Effector memory CD4-positive, alpha-beta T cell (primary cell): ENCODE results near the gene ADGRE1.

ENCODE experiments used
- DNase-seq, 3 donors: peaks; one replicate each; pipeline ENCODE4 v3.0.0-alpha.2; 2020
- H3K27ac ChIP-seq: 2 replicates; pipeline ENCODE4 v1.7.0; 2013; ENCODE audit warnings: mild to moderate bottlenecking, low read length, moderate library complexity; ENCODE audit not compliant: insufficient read depth, poor library complexity, severe bottlenecking
- H3K27me3 ChIP-seq: replicated peaks from 2 replicates; pipeline ENCODE4 v1.7.0; 2013; ENCODE audit warnings: mild to moderate bottlenecking, low read length; ENCODE audit not compliant: insufficient read depth, control insufficient read depth, poor library complexity, severe bottlenecking
- H3K36me3 ChIP-seq: 2 replicates; pipeline ENCODE4 v1.7.0; 2013; ENCODE audit warnings: mild to moderate bottlenecking, low read length, moderate library complexity; ENCODE audit not compliant: control insufficient read depth, insufficient read depth
- H3K4me1 ChIP-seq: 2 replicates; pipeline ENCODE4 v1.7.0; 2013; ENCODE audit warnings: low read length, mild to moderate bottlenecking; ENCODE audit not compliant: control insufficient read depth, insufficient read depth, poor library complexity, severe bottlenecking
- H3K4me3 ChIP-seq: 2 replicates; pipeline ENCODE4 v1.7.0; 2013; ENCODE audit warnings: low read length, low read depth, mild to moderate bottlenecking; ENCODE audit not compliant: insufficient read depth, poor library complexity, severe bottlenecking
- H3K9me3 ChIP-seq: 2 replicates; pipeline ENCODE4 v1.7.0; 2013; ENCODE audit warnings: mild to moderate bottlenecking, low read length, moderate library complexity; ENCODE audit not compliant: control insufficient read depth

Gene ADGRE1

GRCh38 chr19:6970021-6970420, 82.6 kb downstream of the ADGRE1 start:
- DNase-seq = no peak
- Histone ChIP-seq H3K9me3 (no peaks in the 10 kb centered on the region), H3K36me3 (no peaks in the 10 kb centered on the region), H3K27me3 (no peaks in the 10 kb centered on the region), H3K4me3 (no peak overlapping the region), H3K4me1 (no peaks in the 10 kb centered on the region), H3K27ac (no peak overlapping the region)

- Histone ChIP-seq H3K36me3 (no peaks in the 10 kb centered on the region), H3K4me3 (no peak overlapping the region), H3K27ac (no peak overlapping the region), H3K9me3 (no peaks in the 10 kb centered on the region), H3K4me1 (no peaks in the 10 kb centered on the region), H3K27me3 (no peaks in the 10 kb centered on the region)
- no peak for DNase-seq
Measured at GRCh38 chr19:6970443-6970842, 83.1 kb downstream of the ADGRE1 start.

- Histone ChIP-seq H3K4me1 (no peaks in the 10 kb centered on the region), H3K27ac (no peak overlapping the region), H3K36me3 (no peaks in the 10 kb centered on the region), H3K4me3 (no peak overlapping the region), H3K27me3 (no peaks in the 10 kb centered on the region), H3K9me3 (no peaks in the 10 kb centered on the region)
- DNase-seq = no peak
Measured at GRCh38 chr19:6971366-6971765, 84.0 kb downstream of the ADGRE1 start.

GRCh38 chr19:6976197-6976596, 88.8 kb downstream of the ADGRE1 start:
- H3K27me3 ChIP-seq = no peaks in the 10 kb centered on the region
- H3K4me3 ChIP-seq = no peak overlapping the region
- H3K4me1 ChIP-seq = no peaks in the 10 kb centered on the region
- H3K36me3 ChIP-seq = no peaks in the 10 kb centered on the region
- DNase-seq = no peak
- no peak overlapping the region for H3K27ac ChIP-seq
- H3K9me3 ChIP-seq = peaks cover 11% of the 10 kb centered on the region

- DNase-seq = no peak
- no peaks in the 10 kb centered on the region for H3K27me3 ChIP-seq
- no peak overlapping the region for H3K27ac ChIP-seq
- H3K9me3 ChIP-seq = peaks cover 11% of the 10 kb centered on the region
- H3K36me3 ChIP-seq = no peaks in the 10 kb centered on the region
- H3K4me3 ChIP-seq = no peak overlapping the region
- H3K4me1 ChIP-seq = no peaks in the 10 kb centered on the region
Measured at GRCh38 chr19:6979399-6979798, 92.0 kb downstream of the ADGRE1 start.

- Histone ChIP-seq H3K36me3 (peaks cover 2% of the 10 kb centered on the region), H3K27ac (no peak overlapping the region), H3K27me3 (no peaks in the 10 kb centered on the region), H3K4me1 (no peaks in the 10 kb centered on the region), H3K4me3 (no peak overlapping the region), H3K9me3 (peaks cover 2% of the 10 kb centered on the region)
- no peak for DNase-seq
Measured at GRCh38 chr19:6983448-6983847, 96.1 kb downstream of the ADGRE1 start.

- Histone ChIP-seq H3K9me3 (no peaks in the 10 kb centered on the region), H3K36me3 (peaks cover 2% of the 10 kb centered on the region), H3K4me1 (no peaks in the 10 kb centered on the region), H3K27me3 (no peaks in the 10 kb centered on the region), H3K4me3 (no peak overlapping the region), H3K27ac (no peak overlapping the region)
- DNase-seq = no peak
Measured at GRCh38 chr19:6987850-6988249, 100.5 kb downstream of the ADGRE1 start.

- H3K36me3 ChIP-seq = peaks cover 2% of the 10 kb centered on the region
- no peak overlapping the region for H3K27ac ChIP-seq
- DNase-seq = no peak
- no peaks in the 10 kb centered on the region for H3K9me3 ChIP-seq
- no peaks in the 10 kb centered on the region for H3K27me3 ChIP-seq
- H3K4me1 ChIP-seq = no peaks in the 10 kb centered on the region
- H3K4me3 ChIP-seq = no peak overlapping the region
Measured at GRCh38 chr19:6988257-6988656, 100.9 kb downstream of the ADGRE1 start.
